GM18867 (cell line): Measurements from ENCODE around the gene PDGFRB.
A peak's percentile ranks its signal among the peaks of the same experiment; 100 is the strongest.

Experiments
- ATAC-seq: cut with Tn5 transposase; IDR thresholded peaks from one replicate; pipeline ENCODE4 v1.9.1; 2021; ENCODE audit warnings: mild to moderate bottlenecking, moderate library complexity; ENCODE audit not compliant: unreplicated experiment

PDGFRB gene

DNA sequence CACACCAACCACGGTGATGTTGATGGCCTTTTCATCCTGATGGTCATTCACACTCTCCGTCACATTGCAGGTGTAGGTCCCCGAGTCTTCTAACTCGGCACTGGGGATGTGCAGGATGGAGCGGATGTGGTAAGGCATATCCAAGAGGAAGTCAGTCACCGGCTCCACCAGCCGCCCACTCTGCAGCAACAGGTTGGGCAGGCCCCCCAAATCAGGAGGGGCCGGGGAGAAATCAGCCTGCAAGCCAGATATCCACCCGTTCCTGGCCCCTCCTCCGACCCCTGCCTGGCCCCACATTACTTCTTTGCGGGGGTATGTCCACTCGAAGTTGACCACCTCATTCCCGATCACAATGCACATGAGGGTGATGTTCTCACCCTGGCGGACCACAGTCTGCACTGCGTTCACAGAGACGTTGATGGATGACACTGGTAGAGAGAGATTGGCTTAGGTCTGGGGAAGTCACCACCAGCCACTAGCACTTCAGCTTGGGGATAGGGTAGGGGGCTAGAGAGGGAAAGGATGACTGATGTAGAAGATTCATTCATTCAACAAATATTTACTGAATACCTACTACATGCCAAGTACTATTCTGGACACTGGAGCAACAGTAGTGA lies 22.0 kb downstream of the PDGFRB start:
- ATAC-seq: no peak

DNA sequence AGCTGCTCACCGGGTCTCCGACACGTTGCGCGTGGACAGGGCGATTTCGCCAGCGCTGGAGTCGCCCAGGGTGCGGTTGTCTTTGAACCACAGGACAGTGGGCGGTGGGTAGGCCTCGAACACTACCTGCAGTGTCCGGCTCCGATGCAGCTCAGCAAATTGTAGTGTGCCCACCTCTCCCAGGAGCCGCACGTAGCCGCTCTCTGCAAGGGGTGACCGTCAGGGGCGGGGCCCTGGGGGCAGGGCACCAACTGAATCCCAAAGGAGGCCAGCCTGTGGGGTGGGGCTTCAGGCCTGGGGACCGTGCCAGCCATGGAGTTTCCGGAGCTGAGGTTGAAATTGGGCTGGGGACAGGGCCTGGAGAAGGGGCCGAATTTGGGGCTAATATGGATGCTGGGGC lies 22.9 kb downstream of the PDGFRB start:
- no peak for ATAC-seq

DNA sequence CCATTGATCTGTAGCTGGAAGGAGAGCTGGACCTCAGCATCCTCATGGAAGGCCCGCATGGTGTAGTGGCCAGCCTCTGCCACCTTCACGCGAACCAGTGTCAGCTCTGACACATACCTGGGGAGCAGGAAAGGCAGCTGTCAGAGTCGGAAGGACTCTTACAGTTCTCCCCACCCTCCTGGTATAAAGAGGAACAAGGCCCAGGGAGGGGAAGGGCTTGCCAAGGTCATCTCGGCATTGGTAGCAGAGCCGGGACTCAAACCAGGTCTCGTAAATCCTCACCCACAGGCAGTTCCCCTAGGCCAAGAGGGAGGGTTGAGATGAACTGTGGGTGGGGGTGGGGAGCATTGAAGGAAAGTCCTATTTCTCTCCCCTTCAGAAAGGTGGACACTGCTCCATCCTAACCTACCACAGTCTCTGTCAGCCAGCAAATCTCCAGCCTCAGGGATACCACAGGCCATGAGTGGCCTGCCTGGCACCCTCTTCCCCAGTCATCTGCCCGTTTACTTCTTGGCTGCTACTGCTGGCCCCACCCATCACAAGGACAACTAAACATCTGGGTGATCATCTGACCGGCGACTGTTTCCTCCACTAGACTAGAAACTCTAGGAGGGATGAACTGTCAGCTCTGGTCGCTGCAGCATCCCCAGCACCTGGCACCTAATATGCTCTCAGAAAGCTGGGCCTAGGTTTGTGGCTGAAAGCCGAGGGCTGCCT lies 23.5 kb downstream of the PDGFRB start:
- no peak for ATAC-seq

DNA sequence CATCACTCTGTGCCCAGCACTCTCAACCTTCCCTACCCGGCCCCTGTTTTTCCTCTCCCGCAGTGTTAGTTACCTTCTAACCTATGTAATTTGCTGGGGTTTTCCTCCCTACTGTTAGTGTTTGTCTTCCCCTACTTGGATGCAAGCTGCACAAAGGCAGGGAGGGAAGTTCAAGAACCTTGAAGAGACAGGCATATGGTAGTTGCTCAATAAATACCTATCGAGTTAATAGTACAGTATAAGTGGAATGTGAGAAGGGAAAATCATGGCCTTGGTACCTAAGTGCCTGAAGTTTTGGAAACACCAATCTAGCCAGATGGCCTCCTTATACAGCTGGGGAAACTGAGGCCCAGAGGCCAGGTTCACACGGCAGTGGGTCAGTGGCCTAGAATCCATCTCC lies 24.2 kb downstream of the PDGFRB start:
- no peak for ATAC-seq

DNA sequence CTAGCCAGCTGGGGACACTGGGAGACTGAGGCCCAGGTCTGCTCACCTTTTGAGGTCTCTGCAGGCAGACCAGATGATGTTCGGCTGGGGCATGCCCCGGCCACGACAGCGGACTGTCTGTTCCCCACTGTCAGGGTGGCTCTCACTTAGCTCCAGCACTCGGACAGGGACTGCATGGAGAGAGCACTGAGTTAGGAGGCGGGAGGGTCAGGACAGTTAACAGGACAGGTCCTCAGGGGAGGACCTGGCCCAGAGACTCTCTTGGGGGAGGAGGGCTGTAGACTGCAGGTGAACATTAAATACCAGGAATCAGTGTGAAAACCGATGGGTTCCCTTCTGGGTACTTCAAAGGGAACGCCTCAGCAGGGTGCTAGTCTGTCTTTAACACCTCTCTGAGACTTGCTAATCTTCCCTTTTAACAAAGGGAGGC lies 25.1 kb downstream of the PDGFRB start:
- ATAC-seq: no peak

DNA sequence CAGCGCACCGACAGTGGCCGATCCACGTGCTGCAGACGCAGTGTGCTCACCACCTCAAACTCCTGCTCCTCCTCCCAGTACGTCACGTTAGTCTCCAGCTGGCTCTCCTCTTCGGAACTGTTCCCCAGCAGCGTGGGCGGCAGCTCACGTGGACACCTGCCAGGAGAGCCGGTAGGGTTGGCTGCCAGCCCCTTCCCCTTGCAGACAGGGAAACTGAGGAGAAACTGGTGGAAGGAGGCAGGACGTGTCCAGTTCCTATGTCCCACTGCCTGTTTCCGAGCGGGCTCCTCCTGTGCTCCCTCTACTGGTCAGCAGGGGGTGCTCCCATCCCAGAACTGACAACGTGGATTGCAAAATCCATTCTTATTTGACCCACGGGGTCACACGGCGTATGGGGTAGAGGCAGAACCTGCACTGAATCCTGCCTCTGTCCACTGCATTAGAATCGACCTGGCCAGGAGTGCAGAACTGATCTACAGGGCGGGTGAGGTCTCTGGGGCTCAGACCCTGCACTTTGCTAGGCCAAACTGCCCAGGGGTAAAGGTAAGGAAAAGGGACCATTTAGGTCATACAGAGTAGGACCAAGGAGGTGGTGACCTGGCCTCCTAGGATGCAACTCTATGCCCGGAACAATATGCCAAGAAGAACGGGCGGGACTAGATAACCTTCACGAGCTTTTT lies 25.7 kb downstream of the PDGFRB start:
- peak; percentile 73 for ATAC-seq

DNA sequence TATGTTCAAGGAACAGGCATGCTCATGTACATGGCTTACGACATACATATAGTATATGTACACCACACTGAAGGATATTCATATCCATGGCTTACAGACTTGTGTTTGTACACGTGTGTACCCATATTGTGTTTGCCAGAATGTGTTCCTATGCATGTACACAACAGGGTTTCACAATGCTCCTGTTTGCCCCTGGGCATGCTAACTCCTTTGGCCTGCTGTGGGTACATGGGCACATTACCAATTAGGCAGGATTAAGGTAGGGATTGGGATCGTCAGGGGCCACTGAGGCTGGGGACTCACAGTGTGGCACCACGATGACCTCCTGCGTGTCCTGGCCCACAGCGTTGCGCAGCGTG lies 26.2 kb downstream of the PDGFRB start:
- no peak for ATAC-seq

DNA sequence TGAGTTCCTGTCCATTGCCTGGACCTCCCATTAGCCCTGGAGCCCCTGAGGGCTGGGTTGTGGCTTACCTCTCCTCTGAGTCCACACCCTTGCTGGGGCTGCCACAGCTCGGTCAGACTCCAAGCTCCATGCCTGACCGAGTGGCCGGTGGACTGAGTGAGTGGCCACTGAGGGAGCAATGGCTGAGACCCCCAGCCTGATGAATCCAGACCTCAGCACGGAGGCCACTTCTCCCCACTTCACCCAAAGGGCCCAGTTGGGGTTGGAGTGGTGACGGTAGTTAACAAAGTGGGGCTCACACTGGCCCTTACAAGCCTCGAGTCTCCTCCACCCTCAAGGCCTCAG lies 28.8 kb downstream of the PDGFRB start:
- no peak for ATAC-seq

DNA sequence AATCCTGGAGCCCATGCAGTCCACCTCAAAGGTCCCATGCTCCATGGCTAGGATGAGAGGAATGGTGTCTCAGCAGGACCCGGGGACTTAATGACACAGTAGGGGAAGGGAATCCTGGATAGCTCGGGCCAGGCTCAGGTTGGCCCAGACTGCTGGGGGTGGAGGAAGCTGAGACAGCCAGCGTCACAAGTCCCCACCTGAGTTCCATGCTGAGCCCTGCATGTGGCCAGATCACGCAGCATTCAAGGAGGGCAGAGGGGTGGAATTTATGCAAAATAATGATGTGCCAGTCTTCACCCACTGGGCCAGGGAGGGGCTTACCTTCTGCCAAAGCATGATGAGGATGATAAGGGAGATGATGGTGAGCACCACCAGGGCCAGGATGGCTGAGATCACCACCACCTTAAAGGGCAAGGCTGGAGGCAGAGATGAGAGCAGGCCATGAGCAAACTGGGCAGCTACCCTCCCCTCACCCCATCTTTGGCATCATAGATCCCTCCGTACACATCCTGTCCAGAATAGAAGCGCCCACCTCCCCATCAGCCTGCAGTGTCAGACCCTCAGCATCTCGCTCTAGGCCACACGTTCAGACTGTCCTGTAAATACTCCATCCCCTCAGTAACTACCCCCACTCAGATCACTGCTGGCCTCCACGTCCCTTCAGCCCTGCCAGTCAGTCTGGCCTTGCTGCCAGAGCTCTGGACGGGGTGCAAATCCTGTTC lies 29.3 kb downstream of the PDGFRB start:
- no peak for ATAC-seq

DNA sequence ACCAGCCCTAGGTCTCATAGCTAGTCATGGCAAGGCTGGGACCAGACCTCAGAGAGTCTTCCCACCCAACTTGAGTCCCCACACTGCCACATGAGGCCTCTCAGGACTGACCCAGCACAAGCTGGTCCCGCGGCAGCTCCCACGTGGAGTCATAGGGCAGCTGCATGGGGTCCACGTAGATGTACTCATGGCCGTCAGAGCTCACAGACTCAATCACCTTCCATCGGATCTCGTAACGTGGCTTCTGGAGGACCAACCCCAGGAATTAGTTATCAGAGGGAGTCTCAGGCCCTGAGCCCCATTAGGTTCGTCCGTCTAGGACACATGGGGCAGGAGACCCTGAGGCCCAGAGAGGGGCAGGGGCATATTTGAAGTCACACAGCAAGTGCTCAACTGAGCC lies 30.3 kb downstream of the PDGFRB start:
- no peak for ATAC-seq

DNA sequence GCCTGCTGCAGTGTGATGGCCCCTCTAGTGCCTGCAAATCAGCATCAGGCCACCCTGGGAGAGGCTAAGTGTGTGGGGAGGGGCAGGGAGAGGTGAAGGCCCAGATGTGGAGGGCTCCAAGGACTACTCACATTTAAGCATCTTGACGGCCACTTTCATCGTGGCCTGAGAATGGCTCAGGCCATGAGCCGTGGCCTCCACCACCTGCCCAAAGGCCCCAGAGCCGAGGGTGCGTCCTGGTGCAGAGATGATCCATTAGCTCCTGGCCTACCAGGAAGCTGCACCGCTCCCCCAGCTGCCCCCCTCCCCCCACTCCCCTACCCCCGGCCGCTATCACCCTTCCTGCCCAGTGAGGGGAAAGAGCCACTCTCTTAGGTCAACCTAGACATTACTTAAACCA lies 31.0 kb downstream of the PDGFRB start:
- no peak for ATAC-seq

DNA sequence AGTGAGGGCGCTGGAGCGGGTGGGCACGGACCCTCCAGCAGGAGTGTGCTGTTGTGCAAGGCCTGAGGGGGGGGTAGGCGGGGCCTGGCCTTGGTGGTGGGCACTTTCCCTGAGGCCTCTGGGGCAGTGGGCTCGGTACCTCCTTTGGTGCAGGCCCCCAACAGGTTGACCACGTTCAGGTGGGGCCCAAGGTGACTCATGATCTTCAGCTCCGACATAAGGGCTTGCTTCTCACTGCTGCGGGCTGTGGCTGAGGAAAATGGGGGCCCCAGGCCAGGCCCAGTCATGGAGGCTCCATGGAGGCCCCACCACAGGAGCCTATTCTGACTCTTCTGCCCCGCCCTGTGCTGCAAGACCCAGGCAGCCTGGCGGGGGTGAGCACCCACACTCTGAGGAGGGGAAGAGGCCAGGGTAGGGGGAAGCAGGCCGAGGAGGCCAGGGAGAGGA lies 31.5 kb downstream of the PDGFRB start:
- ATAC-seq: no peak

DNA sequence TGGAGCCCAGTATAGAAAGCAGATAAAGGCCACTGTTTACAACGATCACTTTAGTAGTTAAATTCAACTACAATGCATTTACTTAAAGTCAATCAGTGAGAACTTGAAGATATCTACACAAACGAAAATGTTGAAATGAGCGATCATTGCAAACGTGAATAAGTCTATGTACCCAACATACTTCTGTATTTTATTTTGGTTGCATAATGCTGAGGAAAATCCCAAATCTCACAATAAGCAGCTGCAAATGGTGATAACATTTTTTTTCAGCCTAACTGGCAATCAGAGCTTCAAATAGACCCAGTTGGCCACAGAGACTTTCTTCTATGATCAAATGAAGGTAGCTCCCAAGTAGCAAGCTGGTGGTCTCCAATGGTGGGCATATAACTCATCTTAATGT lies 32.1 kb downstream of the PDGFRB start:
- ATAC-seq: no peak

DNA sequence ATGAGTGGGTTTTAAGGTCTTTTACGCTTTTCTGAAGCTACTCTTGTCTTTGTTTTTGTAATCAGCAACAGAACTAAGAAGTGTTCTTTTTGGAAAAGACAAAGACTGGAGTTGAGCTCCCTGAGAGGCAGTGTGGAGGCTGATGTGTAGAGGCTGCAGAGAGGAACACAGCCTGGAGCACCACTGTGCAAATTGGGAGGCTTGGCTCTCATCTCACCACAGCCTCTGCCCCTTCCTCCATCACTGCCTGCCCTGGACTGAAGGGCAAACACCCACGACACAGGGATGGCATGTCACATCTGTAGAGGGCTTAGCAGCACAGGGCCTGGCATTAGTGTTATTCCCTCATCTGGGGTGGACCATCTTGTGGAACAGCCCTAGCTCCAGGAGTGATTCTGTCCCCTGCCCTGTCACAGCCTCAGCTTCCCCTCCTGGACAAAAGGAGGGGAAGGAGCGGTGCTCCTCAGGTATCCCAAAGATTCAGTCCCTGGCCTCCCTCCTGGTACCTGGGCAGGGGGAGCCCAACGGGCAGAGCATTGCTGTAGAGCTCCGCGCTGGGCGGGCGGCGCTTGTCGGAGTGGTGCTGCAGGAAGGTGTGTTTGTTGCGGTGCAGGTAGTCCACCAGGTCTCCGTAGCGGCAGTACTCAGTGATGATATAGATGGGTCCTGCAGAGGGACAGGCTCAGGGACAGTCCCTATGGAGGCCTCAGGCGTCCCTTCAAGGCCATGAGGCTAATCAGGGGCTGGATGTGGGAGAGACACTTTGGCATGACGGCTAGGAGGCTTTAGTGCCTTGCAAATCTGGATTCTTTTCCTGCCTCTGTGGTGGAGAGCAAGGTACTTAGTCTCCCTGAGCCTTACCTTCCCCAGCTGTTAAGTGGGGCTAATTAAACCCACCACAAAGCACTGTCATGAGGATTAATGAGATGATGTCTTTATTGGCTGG lies 32.8 kb downstream of the PDGFRB start:
- no peak for ATAC-seq

DNA sequence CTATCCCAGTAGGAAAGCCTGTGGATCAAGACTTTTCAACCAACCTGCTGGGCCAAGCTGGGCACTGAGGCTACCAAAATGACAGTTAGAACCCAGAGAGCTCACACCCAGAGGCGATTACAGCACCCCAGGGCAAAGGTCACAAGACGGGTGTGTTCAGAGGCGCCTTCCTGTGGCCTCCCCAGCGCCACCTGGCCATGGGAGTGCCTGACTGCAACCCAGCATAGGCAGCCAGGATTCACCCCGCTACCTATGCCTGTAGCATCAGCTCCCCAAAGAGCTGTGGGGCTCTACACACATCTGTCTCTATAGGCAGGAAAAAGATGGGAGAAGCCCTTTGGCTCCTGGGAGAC lies 33.5 kb downstream of the PDGFRB start:
- ATAC-seq: peak; percentile 92

DNA sequence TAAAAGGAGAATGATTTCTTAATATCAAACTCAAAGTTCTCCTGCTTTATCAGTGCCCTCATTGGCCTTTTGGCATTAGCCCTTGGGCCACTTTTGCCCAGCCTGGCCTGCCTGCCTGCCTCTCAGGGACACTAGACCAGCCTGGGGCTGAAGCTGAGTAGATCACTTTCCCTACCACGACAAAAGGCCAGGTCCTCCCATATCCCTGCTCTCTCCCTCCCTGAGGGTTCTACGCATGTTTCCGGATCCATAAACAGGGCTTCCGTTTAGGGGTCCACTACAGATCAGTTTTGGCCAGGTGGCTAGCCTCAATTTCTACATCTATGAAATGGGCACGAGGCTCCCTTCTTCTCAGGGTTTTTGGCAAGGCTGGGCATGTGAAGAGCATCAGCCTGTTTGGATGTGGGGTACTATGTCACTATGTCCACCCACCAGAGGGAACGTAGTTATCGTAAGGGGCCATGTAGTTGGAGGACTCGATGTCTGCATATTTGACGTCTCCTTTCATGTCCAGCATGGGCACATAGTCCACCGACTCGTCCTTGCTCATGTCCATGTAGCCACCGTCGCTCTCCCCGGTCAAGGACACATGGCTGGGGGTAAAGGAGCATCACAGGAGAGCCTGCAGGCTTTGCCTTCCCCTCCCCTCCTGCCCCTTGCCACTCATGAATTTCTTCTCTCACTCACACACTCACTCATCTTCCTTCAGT lies 34.0 kb downstream of the PDGFRB start:
- ATAC-seq: no peak

DNA sequence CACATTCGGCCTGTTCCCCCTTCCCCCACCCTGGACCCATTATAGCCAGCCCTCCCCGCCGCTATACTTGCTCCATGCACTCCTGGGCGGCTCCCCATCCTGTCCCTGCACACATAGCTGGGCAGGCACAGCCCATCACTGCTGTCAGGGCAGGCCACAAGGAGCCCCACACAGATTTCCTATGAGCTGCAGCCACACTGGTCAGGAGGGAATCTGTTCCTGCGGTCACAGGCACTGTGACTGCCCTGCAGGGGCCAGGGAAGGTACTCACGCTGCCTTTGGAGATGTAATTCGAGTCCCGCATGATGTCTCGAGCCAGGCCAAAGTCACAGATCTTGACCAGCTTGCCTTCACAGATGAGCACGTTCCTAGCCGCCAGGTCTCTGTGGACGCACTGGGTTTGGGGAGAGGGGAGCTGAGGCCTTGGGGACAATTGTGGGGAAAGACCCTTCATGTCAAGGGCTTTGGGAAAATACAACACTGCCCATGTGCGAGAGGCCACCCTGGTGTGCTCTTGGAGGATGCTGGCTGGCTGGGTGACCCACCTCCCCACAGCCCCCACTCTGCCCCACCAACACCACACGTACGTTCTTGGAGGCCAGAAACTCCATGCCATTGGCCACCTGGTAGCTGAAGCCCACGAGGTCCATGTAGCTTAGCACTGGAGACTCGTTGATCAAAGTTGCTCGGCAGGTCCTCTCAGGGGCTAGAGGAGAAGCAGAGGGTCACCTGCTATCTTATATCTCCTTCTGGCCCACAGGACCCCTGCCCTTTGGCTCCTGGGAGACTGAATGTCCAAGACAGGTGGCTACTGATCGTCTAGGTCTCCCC lies 34.8 kb downstream of the PDGFRB start:
- no peak for ATAC-seq

DNA sequence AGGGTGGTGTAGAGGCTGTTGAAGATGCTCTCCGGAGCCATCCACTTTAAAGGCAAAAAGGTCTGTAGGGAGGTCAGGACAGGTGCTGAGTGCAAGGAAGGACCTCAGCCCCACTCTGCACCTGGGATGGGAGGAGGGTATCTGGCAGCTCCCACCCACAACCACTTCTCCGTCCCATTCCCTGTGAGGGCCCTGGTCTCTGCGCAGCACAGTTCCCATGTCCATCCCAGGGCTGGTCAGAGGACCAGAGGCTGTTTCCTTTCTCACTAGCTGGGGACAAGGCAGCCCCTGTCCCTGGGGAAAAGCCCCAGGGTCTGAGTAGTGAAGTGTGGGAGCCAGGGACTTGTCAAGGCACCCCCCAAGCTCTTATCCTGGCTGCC lies 35.6 kb downstream of the PDGFRB start:
- no peak for ATAC-seq

DNA sequence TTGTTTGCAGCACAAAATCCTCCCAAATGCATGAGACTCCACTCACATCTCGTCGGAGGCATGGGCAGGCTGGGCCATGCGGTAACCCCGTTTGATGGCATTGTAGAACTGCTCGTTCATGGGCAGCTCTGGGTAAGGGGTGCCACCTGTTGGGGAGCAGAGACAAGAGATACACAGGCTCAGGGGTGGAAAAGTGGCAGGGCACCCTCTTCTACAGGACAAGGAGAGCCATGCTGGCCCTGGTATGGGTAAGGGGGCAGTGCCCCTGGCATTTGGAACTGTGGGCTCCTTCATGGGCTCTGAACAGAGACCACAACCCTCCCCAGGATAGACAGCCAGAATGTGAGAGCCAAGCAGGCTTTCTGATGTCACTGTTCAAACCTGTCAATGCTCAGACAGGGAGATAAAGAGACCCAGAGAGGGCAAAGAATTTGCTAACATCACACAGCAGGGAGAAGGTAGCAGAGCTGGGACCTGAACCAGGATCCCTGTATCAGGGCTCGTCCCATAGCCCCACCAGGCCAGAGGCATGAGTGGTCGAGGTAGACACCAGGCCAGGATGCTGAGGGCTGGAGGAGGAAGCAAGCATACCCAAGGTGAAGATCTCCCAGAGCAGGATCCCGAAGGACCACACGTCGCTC lies 36.1 kb downstream of the PDGFRB start:
- no peak for ATAC-seq
